GM18502 (cell line): Measurements from ENCODE around the gene CEP164.

Experiments
- ATAC-seq: cut with Tn5 transposase; IDR thresholded peaks from one replicate; pipeline ENCODE4 v1.9.1; 2021; ENCODE audit warnings: mild to moderate bottlenecking; ENCODE audit not compliant: unreplicated experiment, poor library complexity

CEP164 gene

DNA sequence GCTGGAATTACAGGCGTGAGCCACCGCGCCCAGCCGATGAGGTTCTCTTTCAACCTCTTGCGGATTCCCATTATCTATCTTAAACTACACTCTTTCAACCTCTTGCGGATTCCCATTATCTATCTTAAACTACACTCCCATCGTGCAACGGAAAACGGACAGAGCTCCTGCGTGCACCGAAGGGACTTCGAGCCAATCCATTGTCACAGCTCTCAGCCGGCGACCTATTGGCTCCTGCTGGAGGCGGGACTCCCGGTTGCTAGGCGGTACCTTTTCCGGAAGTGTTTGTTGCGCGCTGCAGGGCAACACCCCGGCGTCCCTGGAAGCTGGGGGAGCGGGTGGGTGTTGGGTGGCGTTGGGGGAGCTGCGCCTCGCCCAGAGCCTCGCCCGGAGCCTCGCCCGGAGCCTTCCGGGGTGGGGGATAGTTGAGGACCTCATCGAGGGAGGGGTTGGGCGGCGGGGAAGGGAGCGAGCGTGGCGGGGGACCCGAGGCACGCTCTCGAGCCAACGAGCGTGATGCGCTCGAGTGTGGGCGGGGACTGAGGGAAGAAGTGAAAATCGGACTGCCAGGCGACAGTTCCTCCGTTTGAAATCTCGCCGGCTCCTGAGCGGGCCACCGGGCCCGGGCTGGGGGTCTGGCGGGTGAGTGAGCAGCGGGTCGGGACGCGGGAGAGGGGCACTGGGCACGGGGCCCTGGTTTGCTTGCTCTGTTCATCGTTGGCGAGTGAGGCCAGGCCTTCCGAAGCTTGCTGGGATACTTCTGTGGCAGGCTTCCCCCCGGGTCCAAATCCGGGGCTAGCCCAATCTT, at the start of gene CEP164:
TSS of gene CEP164 (plus strand) at position 288 of the 808 bp plus-strand sequence. CDS start 10,733 bp downstream, outside the sequence.
- ATAC-seq = peak; percentile 93

DNA sequence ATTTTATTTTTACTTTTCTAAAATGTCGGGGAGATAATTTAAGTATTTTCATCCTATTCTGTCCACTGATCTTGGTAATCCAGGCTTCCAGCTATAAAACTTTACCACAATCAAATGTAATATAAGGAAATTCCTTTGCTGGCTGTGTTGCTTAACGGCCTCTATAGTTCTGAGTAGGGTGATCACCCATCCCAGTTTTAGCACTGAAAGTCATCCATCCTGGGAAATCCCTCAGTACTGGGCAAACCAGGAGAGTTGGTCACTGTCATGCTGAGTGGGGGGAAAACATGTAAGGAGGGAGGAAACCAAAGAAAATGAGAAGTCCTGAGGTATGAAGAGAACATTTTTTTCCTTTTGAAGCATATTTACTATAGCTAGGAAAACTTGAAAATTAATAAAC, 49.3 kb upstream of the CEP164 start:
- no peak for ATAC-seq

DNA sequence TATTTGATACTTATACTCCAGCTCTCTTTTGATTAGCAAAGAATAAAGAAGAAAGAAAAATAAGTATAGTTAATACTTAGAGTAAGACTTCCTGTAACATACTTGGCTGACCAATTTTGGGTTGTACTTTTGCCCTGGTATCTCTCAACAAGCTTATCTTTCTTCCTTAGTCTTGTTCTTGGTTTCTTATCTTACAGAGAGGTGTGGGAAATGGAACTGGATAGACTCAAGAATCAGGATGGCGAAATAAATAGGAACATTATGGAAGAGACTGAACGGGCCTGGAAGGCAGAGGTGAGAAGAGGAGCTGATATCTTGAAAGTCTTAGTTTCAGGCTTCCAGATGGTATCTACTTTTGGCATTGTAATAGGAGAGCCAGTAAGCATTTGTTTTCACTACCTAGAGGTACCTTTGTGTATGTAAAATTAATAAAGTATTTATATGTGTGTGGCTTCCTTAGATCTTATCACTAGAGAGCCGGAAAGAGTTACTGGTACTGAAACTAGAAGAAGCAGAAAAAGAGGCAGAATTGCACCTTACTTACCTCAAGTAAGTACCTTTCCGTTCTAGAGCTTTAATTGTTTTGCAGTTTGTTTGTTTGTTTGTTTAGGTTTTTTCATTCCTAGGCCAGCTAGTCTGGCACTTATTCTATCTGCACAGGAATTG, 47.8 kb upstream of the CEP164 start:
- no peak for ATAC-seq

DNA sequence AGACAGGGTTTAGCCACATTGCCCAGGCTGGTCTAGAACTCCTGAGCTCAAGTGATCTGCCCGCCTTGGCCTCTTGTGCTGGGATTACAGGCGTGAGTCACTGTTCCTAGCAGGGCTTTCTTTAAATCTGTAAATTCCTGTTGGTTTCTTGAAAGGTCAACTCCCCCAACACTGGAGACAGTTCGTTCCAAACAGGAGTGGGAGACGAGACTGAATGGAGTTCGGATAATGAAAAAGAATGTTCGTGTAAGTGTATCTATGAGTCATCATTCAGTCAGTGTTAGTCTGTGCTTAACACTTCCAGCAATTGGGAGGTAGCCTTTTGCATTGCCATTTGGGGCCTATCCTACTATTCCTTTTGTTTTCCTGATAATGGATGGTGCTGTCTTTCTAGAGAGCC, 46.5 kb upstream of the CEP164 start:
- no peak for ATAC-seq

DNA sequence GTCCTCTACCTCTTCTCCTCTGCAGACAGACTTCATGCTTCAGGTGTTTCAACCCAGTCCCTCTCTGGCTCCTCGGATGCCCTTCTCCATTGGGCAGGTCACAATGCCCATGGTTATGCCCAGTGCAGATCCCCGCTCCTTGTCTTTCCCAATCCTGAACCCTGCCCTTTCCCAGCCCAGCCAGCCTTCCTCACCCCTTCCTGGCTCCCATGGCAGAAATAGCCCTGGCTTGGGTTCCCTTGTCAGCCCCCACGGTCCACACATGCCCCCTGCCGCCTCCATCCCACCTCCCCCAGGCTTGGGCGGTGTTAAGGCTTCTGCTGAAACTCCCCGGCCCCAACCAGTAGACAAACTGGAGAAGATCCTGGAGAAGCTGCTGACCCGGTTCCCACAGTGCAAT, 45.8 kb upstream of the CEP164 start:
- no peak for ATAC-seq

DNA sequence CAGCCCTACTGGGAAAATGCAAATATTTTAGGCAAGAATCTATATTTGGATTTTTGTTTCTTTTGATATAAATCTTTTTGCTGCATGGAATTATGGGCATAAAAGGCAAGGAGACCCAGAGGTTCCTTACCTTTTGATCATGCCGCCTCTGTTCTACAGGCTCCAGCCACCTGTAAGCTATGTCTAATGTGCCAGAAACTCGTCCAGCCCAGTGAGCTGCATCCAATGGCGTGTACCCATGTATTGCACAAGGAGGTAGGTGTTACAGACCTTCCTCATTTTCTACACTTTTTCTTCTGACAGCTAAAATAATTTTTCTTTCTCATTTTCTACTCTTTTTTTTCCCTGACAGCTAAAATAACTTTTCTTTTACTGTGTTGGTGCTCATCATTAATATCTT, 44.7 kb upstream of the CEP164 start:
- no peak for ATAC-seq

DNA sequence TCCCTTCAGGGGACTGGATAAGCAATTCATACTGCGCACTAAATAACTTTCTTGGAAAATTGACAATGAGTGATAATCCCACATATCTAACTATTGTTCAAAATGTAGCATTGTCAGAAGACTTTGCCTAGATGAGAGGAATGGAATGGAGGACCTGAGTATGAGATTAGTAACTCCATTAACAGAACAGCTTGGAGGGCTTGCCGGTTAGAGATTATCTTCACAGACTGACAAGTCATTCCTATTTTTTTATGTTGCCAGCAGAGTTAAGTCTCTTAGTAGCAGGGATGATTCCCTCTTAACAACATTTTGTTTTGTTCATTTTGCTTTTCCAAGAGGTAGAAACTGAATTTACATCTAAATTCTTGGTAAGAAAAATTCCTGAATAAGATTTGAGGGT, 43.6 kb upstream of the CEP164 start:
- no peak for ATAC-seq

DNA sequence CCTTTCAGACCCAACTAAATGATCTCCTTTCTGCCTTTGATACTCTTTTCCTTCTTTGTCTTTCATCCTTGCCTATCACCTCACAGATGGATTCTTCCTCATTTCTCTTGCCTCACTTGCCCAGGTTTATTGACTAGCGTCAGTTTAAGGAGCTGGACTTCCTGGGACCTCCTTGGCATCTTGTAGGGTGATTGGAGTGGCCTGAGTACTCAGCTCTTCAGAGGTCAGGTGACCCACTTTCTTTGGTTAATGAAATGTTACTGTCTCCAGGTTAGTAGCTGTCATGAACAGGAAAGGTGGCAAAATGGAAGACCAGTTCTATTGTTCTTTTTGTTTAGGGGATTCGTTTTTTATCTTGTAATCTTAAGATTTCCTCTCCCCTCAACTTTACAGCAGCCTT, 41.1 kb upstream of the CEP164 start:
- no peak for ATAC-seq

DNA sequence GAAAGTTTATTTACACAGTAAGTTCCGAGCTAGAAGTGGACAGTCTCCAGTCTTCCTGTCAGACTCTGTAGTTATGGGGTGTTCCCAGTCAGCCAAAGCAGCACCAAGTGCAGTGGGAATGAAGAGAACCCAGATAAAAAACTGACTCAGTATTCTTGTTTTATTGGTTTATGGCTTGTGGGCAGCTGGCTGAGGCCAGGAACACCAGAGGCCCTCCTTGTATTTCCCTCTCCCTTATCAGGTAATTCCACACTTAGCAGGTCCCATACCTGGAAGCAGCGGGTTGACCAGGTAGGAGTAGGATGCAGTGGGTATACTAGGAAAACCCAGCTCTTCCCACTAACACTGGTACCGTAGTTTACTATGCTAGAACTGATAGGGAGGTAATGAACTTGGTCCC, 40.0 kb upstream of the CEP164 start:
- ATAC-seq = no peak

DNA sequence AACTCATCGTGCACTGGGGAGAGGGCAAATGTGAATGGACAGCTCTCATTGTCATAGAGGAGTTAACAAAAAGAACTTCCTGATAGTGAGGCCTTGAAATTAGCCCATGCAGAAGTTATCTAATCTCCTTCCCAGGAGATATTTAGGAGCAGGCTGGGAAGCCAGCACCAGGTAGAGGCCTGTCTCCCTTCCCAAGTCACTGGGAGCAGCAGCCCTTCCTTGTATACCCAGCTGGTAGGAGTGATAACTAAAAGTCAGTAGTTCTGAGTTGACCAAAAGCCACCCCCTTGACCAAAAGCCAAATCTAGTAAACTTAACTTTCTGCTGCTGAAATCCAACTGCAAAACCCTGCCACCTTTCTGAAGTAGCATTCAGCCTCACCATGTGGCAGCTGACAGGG, 37.9 kb upstream of the CEP164 start:
- no peak for ATAC-seq

DNA sequence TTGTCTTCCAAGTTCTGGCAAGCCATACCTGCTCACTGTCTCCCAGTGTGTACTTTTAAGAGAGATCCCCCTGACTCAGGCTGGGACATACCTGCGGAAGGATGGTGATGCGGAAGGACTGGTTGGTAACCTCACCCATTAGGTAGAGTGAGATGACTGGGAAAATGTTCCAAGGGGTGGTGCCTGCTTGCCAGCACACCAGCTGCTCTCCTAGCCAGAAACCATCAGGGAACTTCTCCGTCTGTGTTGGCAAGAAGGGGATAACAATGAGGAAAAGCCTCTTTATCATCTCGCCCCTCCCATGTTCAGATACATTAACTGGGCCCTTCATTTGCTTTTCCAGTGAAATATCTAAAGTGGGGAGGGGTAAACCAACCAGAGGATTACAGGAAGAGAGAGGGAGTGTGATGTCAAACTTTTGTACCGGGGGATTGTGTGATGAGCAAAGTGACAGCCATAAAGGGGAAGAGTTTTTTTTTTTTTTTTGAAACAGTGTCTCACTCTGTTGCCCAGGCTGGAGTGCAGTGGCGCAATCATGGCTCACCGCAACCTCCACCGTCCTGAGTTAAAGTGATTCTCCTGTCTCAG, 36.8 kb upstream of the CEP164 start, which contains the start of gene BACE1-AS:
TSS of gene BACE1-AS (plus strand) at position 538 of the 588 bp plus-strand sequence.
- no peak for ATAC-seq

DNA sequence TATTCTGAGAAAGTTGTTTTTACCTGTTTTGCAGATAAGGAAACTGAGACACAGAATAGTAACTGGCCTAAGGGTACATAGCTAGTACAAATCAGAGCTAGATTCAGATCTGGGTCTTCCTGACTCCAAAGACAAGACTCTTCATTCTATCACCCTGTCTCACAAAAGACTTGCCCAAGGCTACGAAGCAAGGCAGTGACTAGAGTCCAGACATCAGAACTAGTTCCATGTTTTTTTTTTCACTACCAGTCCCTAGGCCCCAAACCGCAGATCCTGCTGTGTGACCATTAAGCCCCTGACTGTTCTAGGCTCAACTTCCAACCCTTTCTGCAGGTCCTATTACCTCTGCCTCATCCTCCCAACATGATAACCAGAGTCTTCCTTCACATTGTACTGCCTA, 35.0 kb upstream of the CEP164 start:
- no peak for ATAC-seq

DNA sequence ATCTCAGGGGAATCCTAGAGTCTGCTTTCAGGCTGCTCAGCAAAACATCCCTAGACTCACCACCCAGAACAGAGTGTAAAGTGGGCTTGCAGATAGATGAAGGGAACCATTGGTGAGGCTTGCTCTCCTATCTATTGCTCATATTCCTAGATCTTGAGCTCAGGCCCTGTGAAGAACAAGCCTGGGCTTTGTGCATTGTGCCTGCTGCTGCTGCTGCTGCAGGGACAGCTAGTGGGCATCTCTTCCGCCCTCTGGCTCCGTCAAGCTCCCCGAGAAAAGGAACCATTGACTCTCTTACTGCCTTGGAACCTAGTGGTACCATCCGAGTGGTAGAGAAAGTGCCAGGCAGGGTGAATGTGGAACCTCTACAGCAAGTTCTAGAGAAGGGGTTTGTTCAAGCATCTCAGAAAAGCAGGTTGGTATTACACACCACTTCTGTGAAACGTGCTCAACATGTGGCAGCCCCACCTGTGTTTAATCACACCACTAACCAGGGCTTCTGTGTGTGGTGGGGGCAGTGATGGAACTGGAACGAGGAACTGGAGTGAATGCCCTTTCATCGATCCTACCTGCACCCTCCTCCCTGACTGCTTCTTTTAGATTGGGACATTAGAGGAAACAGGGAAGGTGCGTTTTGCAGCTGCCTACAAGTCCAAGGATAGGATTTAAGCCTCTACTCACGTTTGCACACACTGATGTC, 32.1 kb upstream of the CEP164 start:
- no peak for ATAC-seq

DNA sequence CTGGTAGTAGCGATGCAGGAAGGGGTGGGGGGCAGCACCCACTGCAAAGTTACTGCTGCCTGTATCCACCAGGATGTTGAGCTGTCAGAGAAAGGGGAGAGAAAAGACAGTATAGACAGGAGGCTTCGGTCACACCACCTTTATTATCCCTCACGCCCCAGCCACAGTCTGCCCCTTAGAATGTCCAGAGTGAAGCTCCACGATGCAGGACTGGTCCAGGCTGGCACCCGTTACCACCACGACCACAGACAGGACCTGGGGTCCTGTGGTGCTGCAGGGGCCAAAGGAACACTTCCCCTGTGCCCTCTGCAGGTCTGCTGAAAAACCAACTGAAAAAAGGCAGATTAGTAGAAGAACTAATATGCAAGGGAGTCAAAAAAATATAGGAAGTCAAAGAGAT, 30.8 kb upstream of the CEP164 start:
- ATAC-seq = no peak

DNA sequence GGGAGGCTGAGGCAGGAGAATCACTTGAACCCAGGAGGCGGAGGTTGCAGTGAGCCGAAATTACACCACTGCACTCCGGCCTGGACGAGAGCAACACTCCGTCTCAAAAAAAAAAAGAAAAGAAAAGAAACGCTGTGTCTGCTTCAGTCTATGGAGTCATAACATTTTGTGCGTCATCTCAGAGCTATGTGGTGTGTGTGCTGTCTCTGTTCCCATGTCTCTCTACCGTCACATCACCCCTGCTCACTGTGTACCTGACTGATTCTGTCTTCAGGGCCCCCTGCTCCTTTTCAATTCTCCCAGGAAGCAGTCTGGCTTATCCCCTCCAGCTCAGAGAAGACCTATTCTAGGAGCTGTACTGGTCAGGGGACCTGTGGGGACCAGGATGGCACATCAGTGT, 29.5 kb upstream of the CEP164 start:
- ATAC-seq = no peak

DNA sequence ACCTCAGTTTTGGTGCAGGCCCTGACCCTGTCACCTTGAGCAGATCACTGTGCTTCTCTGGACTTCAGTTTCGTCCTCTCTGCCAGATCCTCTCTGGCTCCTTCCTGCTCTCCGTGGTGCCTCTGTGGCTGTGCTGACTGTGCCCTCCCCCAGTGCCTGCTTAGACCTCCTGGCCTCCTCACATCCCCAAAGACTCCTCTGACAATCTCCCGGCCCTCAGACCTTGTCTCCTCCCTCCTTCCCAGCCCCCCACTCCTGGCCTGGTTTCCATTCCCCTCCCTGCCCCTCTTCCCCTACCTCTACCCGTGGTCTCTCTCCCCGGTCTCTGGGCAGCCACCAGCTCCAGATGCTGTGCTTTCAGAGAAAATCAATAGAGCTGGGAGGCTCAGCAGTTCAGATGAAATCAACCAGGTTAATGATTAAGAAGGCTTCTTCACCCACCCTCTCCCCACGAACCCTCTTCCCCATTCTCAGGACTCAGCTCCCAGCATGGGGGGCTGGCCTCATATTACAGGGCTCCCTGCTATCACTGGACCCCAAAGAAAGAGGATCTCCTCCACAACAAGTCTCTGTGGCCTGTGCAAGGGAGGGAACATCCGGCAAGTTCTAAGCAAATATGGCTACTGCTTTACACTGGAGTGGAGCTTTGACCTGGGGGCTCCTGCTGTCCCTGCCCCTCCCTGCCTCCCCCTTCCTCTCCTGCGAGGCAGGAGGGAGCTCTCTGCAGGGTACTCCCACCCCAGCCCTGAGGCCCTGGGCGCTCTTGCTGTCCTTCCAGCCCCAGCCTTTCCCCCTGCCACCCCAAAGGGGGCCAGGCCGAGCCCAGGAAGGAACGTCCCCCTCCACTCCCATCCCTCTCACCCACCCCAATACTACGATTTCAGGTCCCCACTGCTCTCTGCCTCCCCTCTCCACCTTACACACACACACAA, 28.0 kb upstream of the CEP164 start:
- no peak for ATAC-seq

DNA sequence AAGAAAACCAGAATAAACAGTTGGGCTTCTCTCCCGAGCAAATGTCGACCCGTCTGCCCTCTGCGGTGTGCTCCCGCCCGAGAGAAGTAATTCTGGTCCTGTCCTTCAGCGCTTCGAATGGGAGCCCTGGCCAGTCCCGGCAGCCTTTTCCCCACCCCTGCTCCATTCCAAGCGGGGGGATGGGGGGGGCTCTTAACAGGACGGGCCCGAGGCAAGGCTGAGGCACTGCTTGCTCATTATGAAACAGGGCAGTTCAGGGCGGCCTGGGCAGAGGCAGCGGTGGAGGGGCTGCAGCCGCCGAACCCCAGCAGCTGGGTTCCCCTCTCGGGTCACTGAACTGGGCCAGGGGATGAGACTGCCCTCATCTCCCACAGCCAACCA, 27.4 kb upstream of the CEP164 start:
- ATAC-seq = no peak

DNA sequence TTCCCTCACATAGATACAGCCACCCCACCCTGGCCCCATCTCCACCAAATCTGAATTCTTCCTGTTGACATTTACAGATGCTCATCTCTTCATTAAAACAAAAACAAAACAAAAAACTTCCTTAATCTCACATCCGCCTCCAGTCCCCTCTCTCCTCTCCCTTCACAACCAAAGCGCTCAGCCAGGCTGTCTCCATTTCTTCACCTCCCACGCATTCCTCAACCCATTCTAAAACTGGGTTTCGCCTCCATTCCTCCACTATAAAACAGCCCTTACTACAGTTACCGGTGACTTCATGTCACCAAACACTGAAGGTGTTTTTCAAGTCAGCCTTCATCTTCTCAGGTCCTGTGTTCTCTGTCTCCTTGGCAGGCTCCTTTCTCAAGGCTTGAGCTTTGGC, 26.9 kb upstream of the CEP164 start:
- no peak for ATAC-seq

DNA sequence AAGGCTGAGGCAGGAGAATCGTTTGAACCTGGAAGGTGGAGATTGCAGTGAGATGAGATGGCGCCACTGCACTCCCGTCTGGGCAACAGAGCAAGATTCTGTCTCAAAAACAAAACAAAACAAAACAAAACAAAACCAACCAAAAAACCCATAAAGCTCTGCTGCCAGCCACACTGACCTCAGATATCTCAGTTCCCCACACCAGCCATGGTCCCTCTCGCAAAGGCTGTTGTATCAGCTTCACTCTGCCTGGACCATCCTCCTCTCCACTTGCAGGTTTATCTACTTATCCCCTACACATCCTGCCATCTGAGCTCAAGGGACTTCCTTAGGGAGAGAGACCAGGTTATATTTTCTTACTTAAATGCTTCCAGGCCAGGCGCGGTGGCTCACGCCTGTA, 25.4 kb upstream of the CEP164 start:
- ATAC-seq = no peak

DNA sequence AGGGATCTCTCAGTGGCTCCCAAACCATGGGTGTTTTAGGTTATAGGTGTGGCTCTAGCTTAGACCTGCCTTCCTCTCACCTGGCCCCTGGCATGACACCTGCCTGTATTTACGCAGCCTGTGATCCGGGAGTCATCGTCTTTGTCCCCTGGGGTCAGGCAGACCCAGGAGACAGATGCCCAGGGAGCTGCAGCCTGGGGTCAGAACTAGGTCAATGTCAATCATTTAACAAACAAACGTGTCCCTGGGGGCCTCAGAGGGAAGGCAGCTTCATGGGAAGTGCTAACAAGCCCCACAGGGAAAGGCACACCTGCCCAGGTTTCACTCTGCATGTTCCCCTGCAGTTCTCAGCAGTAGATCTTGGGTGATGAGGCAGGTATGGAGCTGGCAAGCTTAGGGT, 24.6 kb upstream of the CEP164 start:
- no peak for ATAC-seq
